ENCODE results near the gene MAPKAP1. TPM values are rescaled to one million over a fixed set of nuclear protein-coding genes. Genes with fewer than 3 reads are reported as not detected.
A peak's percentile ranks its signal among the peaks of the same experiment; 100 is the strongest.

The MAPKAP1 gene
- total RNA-seq, 4 donors from 2014 or later: 46.7 to 63.0 (median 57.9) TPM

DNA sequence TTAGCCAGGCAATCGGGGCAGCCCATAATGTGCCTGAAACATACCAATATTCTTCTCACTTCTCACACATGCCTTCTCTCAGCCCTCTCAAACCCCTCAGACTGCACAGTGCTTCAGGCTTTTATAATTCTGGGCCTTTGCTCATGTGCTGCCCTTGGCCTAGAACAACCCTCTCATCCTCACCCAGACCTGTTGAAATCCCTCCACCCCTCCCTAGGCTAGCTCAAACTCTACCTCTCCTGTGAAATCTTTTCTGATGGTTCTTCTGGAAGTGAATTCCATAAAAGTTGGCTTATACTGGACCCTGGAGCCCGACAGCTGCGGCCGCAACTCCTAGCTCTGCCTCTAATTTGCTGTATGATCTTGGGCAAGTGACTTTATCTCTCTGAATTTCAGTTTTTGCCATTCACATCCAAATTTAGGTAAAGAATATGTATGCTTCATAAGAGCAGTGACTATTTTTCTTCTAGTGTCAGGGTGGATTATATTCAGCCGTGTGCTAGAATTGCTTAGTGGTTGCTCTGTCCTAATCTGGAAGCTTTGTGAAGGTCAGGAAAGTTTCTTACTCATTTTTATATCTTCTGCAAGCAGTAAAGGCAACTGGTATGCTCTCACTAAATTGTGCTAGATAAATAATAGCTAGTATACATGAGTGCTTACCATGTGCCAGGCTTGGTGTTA, 221.4 kb downstream of the MAPKAP1 start:
- 91 to 96% methylated on average over 5 of the region's 5 CpGs for WGBS, 2 donors
- no peak for DNase-seq (ENCODE audit: low spot score in 2 of 2)
- TF ChIP-seq POLR2A (IDR thresholded peaks at IDR 0.05): no peak
- TF ChIP-seq, protein P1, sequence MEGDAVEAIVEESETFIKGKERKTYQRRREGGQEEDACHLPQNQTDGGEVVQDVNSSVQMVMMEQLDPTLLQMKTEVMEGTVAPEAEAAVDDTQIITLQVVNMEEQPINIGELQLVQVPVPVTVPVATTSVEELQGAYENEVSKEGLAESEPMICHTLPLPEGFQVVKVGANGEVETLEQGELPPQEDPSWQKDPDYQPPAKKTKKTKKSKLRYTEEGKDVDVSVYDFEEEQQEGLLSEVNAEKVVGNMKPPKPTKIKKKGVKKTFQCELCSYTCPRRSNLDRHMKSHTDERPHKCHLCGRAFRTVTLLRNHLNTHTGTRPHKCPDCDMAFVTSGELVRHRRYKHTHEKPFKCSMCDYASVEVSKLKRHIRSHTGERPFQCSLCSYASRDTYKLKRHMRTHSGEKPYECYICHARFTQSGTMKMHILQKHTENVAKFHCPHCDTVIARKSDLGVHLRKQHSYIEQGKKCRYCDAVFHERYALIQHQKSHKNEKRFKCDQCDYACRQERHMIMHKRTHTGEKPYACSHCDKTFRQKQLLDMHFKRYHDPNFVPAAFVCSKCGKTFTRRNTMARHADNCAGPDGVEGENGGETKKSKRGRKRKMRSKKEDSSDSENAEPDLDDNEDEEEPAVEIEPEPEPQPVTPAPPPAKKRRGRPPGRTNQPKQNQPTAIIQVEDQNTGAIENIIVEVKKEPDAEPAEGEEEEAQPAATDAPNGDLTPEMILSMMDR (IDR thresholded peaks at IDR 0.05): no peak
- intact Hi-C loops (cut with DNase I; ENCODE audit: low total_unique reads): no loop called here
- H3K4me3 ChIP-seq (ENCODE audit: low read depth, poor library complexity, severe bottlenecking): no peak overlapping the region

DNA sequence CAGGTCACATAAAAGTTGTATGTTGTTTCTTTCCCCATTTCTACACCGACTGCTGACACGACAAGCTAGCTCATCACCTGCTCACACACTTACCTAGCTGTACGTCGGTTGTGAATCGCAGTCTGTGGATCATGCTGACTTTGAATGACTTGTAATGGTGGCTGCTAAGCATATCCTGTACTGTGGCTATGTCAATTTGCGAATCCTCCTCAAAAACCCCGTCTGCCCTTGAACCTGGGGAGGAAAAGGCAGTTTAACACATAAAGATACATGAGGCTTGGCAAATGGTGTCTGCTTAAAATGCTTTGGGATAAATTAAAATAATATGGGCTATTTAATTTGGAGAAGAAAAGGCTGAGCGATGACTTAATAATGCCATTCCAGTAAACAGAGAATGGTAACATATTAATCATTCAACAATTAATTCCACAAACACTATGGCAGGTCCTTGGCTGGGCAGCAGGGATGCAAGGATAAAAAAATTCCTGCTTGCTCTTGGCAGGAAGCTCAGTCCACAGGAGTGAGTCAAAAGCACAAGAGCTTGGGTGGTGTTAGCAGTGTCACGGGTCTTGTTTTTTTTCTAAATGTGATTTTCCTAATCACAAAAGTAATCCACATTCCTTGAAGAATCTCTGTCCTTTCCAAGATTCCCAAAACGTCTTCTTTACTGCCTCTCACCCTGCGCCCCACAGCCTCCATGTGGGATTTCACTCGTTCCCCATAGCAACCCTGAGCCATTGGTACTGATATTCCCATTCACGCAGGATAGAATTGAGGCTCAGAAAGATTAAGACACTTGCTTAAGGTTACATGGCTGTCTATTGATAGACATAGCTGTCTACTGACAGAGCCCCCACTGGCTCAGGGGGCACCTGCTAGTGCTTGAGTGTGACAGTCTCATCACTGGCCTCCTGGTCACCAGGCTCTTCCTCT, 222.4 kb downstream of the MAPKAP1 start:
- 80 to 82% methylated on average over 13 of the region's 13 CpGs for WGBS, 2 donors
- intact Hi-C loops (cut with DNase I; ENCODE audit: low total_unique reads): no loop called here
- no peak overlapping the region for H3K4me3 ChIP-seq (ENCODE audit: low read depth, poor library complexity, severe bottlenecking)
- TF ChIP-seq, protein P1 (IDR thresholded peaks at IDR 0.05): no peak
- no peak for TF ChIP-seq POLR2A (IDR thresholded peaks at IDR 0.05)
- DNase-seq (ENCODE audit: low spot score in 2 of 2): peak in 1 of 2 donors; percentile 43

DNA sequence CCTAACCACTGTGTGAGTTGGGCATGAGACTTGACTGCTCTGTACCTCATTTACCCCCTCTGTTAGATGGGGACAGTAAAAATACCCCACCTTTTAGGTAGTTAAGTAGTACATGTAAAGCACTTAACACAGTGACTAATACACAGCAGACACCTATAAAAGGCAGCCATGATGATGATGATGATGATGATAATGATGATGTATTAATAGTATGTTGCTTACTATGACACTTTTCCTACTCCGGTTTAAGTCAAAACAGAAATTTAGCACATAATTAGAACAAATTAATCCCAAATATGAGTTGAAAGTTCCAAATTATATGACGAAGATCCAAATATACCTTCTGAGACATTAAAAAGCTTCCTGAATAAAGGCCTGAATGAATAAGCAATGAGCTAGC, 223.3 kb downstream of the MAPKAP1 start:
- H3K4me3 ChIP-seq (ENCODE audit: low read depth, poor library complexity, severe bottlenecking): no peak overlapping the region

DNA sequence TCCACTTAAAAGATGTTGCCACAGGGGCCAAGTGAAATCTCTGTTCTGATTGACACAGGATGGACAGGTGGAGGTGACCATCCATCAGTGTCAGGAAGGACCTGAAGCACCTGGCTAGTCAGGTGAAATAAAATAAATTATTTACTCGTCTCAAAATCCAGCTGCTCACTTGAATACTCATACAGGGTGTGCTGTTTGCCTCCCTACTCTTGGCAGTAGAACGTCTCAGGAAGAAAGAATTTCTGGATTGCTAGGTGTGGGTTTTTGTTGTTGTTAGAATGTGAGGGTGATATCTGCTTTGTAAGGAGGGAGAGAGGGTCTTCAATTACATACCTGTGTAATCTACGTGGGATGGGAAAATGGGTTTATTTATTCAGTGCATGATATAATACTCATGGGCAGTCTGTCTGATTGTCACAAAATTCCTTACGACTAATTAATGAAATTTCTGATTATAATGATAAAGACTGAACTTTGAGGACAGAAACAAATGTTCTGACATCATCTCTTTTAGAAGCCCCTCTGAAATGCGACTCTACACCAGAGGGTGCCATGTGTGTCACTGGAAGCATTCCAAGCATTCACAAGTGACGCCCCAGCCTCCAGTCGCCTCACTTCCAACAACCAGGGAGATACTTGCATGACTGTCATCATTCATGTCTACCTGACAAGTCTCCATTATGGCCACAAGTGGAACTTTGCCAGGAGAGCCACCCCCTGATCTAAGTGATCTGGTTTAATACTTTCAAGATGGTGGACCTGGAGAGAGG, 227.0 kb downstream of the MAPKAP1 start:
- 90 to 92% methylated on average over 7 of the region's 7 CpGs for WGBS, 2 donors
- intact Hi-C loops (cut with DNase I; ENCODE audit: low total_unique reads): no loop called here

More for the DNA sequence above, 223.3 kb downstream of the MAPKAP1 start:
- 91 to 96% methylated on average over 2 of the region's 2 CpGs for WGBS, 2 donors
- no peak for DNase-seq (ENCODE audit: low spot score in 2 of 2)
- intact Hi-C loops (cut with DNase I; ENCODE audit: low total_unique reads): no loop called here
- TF ChIP-seq POLR2A (IDR thresholded peaks at IDR 0.05): no peak

DNA sequence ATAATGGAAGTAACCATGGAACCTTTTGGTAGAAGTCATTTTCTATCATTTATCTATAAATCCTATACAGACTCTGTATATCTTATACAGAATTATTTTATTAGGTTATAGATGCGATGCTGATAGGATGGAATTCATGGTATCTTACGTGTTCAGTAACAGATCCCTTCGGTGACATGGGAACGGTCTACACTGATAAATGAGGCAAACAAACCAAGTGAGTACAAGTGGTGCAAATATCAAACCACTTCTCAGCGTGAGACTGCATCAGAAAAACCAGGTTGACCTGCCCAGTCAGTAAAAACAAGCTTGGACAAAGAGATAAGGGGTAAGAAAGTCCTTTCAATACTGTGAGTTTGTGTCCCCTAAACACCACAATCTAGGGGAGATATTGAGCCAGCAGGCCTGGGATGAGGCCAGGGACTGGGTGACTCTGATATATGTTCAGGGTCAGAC, 229.9 kb downstream of the MAPKAP1 start:
- WGBS, 2 donors: 94 to 99% methylated on average over 5 of the region's 5 CpGs
- intact Hi-C loops (cut with DNase I; ENCODE audit: low total_unique reads): no loop called here
- H3K4me3 ChIP-seq (ENCODE audit: low read depth, poor library complexity, severe bottlenecking): no peak overlapping the region
- DNase-seq (ENCODE audit: low spot score in 2 of 2): no peak
- TF ChIP-seq, protein P1 (IDR thresholded peaks at IDR 0.05): no peak
- TF ChIP-seq POLR2A (IDR thresholded peaks at IDR 0.05): no peak

More for the DNA sequence above, 227.0 kb downstream of the MAPKAP1 start:
- DNase-seq (ENCODE audit: low spot score in 2 of 2): no peak
- TF ChIP-seq POLR2A (IDR thresholded peaks at IDR 0.05): no peak
- TF ChIP-seq, protein P1 (IDR thresholded peaks at IDR 0.05): no peak
- no peak overlapping the region for H3K4me3 ChIP-seq (ENCODE audit: low read depth, poor library complexity, severe bottlenecking)
